Endothelial cell of umbilical vein (primary cell): Measurements from ENCODE around the gene PDE7B. TPM values are rescaled to one million over a fixed set of nuclear protein-coding genes. Genes with fewer than 3 reads are reported as not detected.

Experiments
- BruUV-seq: library from RNA; stranded (reverse); fragments of 400-500 nt; replicated peaks from 2 replicates; lab custom pipeline; 2021; lab: Mats Ljungman, UMichigan
- CTCF ChIA-PET: fragments of 300-600, 350-600 bp; sonication (Branson Sonifier 250); formaldehyde crosslinking; loops from one replicate; lab custom pipeline; 2021; ENCODE audit warnings: antibody characterized with exemption, inconsistent platforms; lab: Charles Lee
- POLR2A ChIA-PET: fragments of 300-600, 350-600 bp; sonication (Branson Sonifier 250); formaldehyde crosslinking; loops from one replicate; lab custom pipeline; 2021; ENCODE audit warnings: antibody characterized with exemption, inconsistent platforms; lab: Charles Lee
- DNase-seq: peaks from one replicate; pipeline ENCODE4 v3.0.0-alpha.2; 2011; ENCODE audit warnings: low read depth, low spot score
- FAIRE-seq: peaks from 2 replicates; lab custom pipeline; 2011; peaks lifted over from hg19 to GRCh38; lab: Jason Lieb, UNC
- H2AFZ ChIP-seq: 2 replicates; pipeline ENCODE4 v1.6.0; 2012; ENCODE audit warnings: low read depth, low read length, control low read depth, inconsistent platforms
- H3K27ac ChIP-seq: 2 replicates; pipeline ENCODE4 v1.5.1; 2011; ENCODE audit warnings: low read depth, mild to moderate bottlenecking, control low read depth, low read length, moderate library complexity; ENCODE audit not compliant: insufficient read depth
- H3K27me3 ChIP-seq, 2 experiments: 2 replicates each; pipeline versions ENCODE4 v1.6.0 to v1.6.1; 2011; ENCODE audit warnings: low read length in 2 of 2, mixed read lengths in 1 of 2; ENCODE audit not compliant: control insufficient read depth in 2 of 2, insufficient read depth in 2 of 2
- H3K36me3 ChIP-seq, 2 experiments: 2 replicates in 1 of 2; 3 replicates in 1 of 2; pipeline ENCODE4 v1.5.1; 2011; ENCODE audit warnings: low read length in 2 of 2, mild to moderate bottlenecking in 1 of 2, moderate library complexity in 1 of 2; ENCODE audit not compliant: control insufficient read depth in 2 of 2, insufficient read depth in 2 of 2; ENCODE audit errors: extremely low read depth in 1 of 2
- H3K4me1 ChIP-seq: 3 replicates; pipeline ENCODE4 v1.5.1; 2011; ENCODE audit warnings: mild to moderate bottlenecking, low read length; ENCODE audit not compliant: control insufficient read depth, insufficient read depth; ENCODE audit errors: extremely low read depth
- H3K4me2 ChIP-seq: 2 replicates; pipeline ENCODE4 v1.6.1; 2011; ENCODE audit warnings: low read length, control low read depth, mixed read lengths; ENCODE audit not compliant: insufficient read depth
- H3K4me3 ChIP-seq, 3 experiments: fragments of 200-600 bp in 1 of 3; sonication (generic), shearing (Covaris generic) in 1 of 3; replicated peaks in 1 of 3; 2 replicates each; pipeline ENCODE4 v1.5.1; 2011 to 2016; ENCODE audit warnings: control low read depth in 3 of 3, low read length in 3 of 3, mild to moderate bottlenecking in 2 of 3, inconsistent platforms in 1 of 3, low read depth in 1 of 3, moderate library complexity in 1 of 3; ENCODE audit not compliant: insufficient read depth in 1 of 3
- H3K79me2 ChIP-seq: 2 replicates; pipeline ENCODE4 v1.6.0; 2012; ENCODE audit warnings: low read length, inconsistent platforms; ENCODE audit not compliant: control insufficient read depth, insufficient read depth
- H3K9ac ChIP-seq: replicated peaks from 2 replicates; pipeline ENCODE3; 2011; ENCODE audit warnings: low read length, control low read depth; ENCODE audit not compliant: insufficient read depth; ENCODE audit errors: extremely low read depth
- H3K9me1 ChIP-seq: replicated peaks from 3 replicates; pipeline ENCODE4 v1.6.0; 2011; ENCODE audit warnings: mild to moderate bottlenecking, low read length; ENCODE audit not compliant: control insufficient read depth, insufficient read depth; ENCODE audit errors: extremely low read depth
- H3K9me3 ChIP-seq: replicated peaks from 2 replicates; pipeline ENCODE4 v1.5.1; 2012; ENCODE audit warnings: low read length, inconsistent platforms; ENCODE audit not compliant: control insufficient read depth, insufficient read depth
- H4K20me1 ChIP-seq: replicated peaks from 2 replicates; pipeline ENCODE3; 2011; ENCODE audit warnings: mild to moderate bottlenecking, low read length; ENCODE audit not compliant: control insufficient read depth, insufficient read depth; ENCODE audit errors: extremely low read depth
- CTCF ChIP-seq, 2 donors: IDR thresholded peaks; 1 replicate in 1 of 2; 2 replicates in 1 of 2; pipeline ENCODE4 v1.5.1; 2011; ENCODE audit warnings: low read length in 2 of 2, mild to moderate bottlenecking in 2 of 2, moderate library complexity in 2 of 2, control low read depth in 1 of 2, inconsistent platforms in 1 of 2, low read depth in 1 of 2; ENCODE audit not compliant: insufficient read depth in 1 of 2; ENCODE audit errors: extremely low read depth in 1 of 2
- POLR2A ChIP-seq: IDR thresholded peaks from 2 replicates; pipeline ENCODE4 v1.6.1; 2012; ENCODE audit warnings: low read depth, mild to moderate bottlenecking, control low read depth, low read length
- POLR2AphosphoS5 ChIP-seq: IDR thresholded peaks from 2 replicates; pipeline ENCODE4 v1.6.1; 2012; ENCODE audit warnings: low read depth, mild to moderate bottlenecking, control low read depth, low read length, moderate library complexity; ENCODE audit not compliant: insufficient read depth
- dilution Hi-C: fragments of 300-500 bp; cut with MboI; formaldehyde crosslinking; loops from one replicate; pipeline ENCODE4 v1.15.0; 2019; ENCODE audit warnings: low sequenced_read_pairs; ENCODE audit not compliant: extremely low pct_ligation_motif_present
- intact Hi-C: fragments of 100-400 bp; cut with micrococcal nuclease; formaldehyde crosslinking; loops from one replicate; pipeline ENCODE4 v1.10.0; 2022
- polyA plus RNA-seq, 4 experiments: library from polyadenylated mRNA; depleted of rRNA in 3 of 4; stranded (reverse) in 3 of 4; unstranded in 1 of 4; fragments of >200 nt; gene quantifications; 2 replicates each; pipeline versions ENCODE4 v1.2.1 to v1.2.3, GENCODE V29; 2011 to 2012; ENCODE audit warnings: missing spikeins in 1 of 4
- total RNA-seq: library from RNA; stranded (reverse); gene quantifications from 2 replicates; pipeline ENCODE4 v1.2.3, GENCODE V29; 2021

Gene PDE7B
- total and polyA plus RNA-seq, 2 donors (not counting 3 experiments of a cell fraction or from before 2014, with no cell fraction given): 20.6 to 25.1 TPM

GRCh38 chr6:136108361-136108945, 257.0 kb downstream of the PDE7B start:
- no TSS peak for BruUV-seq
- POLR2A ChIA-PET: interaction anchor here (0.6 kb wide), 1 partner anchor 11 kb away, joined by 3 read pairs; no protein-coding TSS in a partner anchor

More at GRCh38 chr6:136108361-136108945, 257.0 kb downstream of the PDE7B start:
- FAIRE-seq: peak; percentile 63
- no peaks in the 10 kb centered on the region for H3K27me3 ChIP-seq
- CTCF ChIA-PET: interaction anchor here (0.9 to 1.4 kb wide), 2 partner anchors 14 to 21 kb away, joined by 4 read pairs; no protein-coding TSS in a partner anchor
- TF ChIP-seq POLR2AphosphoS5 (peak; percentile 24), POLR2A (no peak), CTCF (IDR thresholded peaks at IDR 0.05; ENCODE audit: extremely low read depth in 1 of 2, insufficient read depth in 1 of 2, low read depth in 1 of 2, low read length in 2 of 2) (no peak)
- H3K4me1 ChIP-seq: peaks cover 32% of the 10 kb centered on the region
- peak overlapping the region; percentile 11 for H2AFZ ChIP-seq
- H3K9ac ChIP-seq: peak overlapping the region; percentile 33
- dilution Hi-C loops: no loop called here
- H3K4me2 ChIP-seq: peak overlapping the region; percentile 46
- H3K9me1 ChIP-seq: no peaks in the 10 kb centered on the region
- peak overlapping the region; percentile 77 for H3K27ac ChIP-seq
- peaks cover 0 to 5% of the 10 kb centered on the region in 2 experiments for H3K36me3 ChIP-seq
- no peaks in the 10 kb centered on the region for H3K9me3 ChIP-seq
- peak; percentile 66 for DNase-seq
- intact Hi-C loops: loop anchor here (1.0 kb wide), 2 partner anchors 40 to 73 kb away; no protein-coding TSS in a partner anchor
- H3K79me2 ChIP-seq: peaks cover 13% of the 10 kb centered on the region
- no peak overlapping the region for H3K4me3 ChIP-seq
- no peaks in the 10 kb centered on the region for H4K20me1 ChIP-seq
